DND-41 (cell line): ENCODE results near the gene PREX1.

Source experiments
- EZH2 ChIP-seq: IDR thresholded peaks from 3 replicates; pipeline ENCODE4 v1.6.1; 2012; ENCODE audit warnings: borderline replicate concordance, low read depth, mild to moderate bottlenecking, moderate library complexity, low read length, inconsistent platforms; ENCODE audit not compliant: severe bottlenecking
- TF ChIP-seq, protein P1 (sequence below): IDR thresholded peaks from 2 replicates; pipeline ENCODE4 v1.5.1; 2012; ENCODE audit warnings: borderline replicate concordance, low read length, moderate library complexity, mild to moderate bottlenecking; ENCODE audit not compliant: poor library complexity, severe bottlenecking; ENCODE audit errors: extremely low read depth

- no peak for TF ChIP-seq EZH2
- TF ChIP-seq, protein P1, sequence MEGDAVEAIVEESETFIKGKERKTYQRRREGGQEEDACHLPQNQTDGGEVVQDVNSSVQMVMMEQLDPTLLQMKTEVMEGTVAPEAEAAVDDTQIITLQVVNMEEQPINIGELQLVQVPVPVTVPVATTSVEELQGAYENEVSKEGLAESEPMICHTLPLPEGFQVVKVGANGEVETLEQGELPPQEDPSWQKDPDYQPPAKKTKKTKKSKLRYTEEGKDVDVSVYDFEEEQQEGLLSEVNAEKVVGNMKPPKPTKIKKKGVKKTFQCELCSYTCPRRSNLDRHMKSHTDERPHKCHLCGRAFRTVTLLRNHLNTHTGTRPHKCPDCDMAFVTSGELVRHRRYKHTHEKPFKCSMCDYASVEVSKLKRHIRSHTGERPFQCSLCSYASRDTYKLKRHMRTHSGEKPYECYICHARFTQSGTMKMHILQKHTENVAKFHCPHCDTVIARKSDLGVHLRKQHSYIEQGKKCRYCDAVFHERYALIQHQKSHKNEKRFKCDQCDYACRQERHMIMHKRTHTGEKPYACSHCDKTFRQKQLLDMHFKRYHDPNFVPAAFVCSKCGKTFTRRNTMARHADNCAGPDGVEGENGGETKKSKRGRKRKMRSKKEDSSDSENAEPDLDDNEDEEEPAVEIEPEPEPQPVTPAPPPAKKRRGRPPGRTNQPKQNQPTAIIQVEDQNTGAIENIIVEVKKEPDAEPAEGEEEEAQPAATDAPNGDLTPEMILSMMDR: no peak
Measured at GRCh38 chr20:48813930-48814546, 13.8 kb downstream of the PREX1 start.
